Measurements from ENCODE around the gene MTCH1.
A peak's percentile ranks its signal among the peaks of the same experiment; 100 is the strongest.

DNA sequence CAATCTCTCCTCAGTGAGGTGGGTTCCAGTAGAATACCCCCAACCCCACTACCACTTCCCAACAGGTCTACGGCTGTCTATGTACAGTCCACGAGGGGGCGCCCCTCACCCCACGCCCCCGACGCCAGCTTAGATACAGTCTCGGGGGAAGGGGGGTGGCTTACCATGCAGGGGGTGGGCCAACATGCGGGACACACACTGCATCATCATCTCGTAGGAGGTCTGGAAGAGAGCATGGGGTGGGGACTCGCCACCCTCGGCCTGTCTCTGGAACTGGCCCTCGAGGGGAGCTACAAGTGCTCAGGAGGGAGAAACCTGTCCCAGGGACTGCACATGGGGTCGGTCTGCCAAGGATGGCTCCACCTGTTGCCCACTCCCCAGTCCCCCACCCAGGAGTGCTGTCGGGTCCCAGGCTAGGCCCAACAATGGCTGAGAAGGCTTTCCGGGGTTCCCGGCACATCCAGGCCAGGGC, 8.5 kb downstream of the MTCH1 start:
- TF ChIP-seq, protein P1, sequence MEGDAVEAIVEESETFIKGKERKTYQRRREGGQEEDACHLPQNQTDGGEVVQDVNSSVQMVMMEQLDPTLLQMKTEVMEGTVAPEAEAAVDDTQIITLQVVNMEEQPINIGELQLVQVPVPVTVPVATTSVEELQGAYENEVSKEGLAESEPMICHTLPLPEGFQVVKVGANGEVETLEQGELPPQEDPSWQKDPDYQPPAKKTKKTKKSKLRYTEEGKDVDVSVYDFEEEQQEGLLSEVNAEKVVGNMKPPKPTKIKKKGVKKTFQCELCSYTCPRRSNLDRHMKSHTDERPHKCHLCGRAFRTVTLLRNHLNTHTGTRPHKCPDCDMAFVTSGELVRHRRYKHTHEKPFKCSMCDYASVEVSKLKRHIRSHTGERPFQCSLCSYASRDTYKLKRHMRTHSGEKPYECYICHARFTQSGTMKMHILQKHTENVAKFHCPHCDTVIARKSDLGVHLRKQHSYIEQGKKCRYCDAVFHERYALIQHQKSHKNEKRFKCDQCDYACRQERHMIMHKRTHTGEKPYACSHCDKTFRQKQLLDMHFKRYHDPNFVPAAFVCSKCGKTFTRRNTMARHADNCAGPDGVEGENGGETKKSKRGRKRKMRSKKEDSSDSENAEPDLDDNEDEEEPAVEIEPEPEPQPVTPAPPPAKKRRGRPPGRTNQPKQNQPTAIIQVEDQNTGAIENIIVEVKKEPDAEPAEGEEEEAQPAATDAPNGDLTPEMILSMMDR (IDR thresholded peaks at IDR 0.05): peak in 1 of 3 donors; percentile 8
- TF ChIP-seq POLR2A (IDR thresholded peaks at IDR 0.05) (no peak), POLR2AphosphoS5 (IDR thresholded peaks at IDR 0.05) (no peak)
